ENCODE data around the gene SAP30.
A peak's percentile ranks its signal among the peaks of the same experiment; 100 is the strongest.

SAP30 gene

DNA sequence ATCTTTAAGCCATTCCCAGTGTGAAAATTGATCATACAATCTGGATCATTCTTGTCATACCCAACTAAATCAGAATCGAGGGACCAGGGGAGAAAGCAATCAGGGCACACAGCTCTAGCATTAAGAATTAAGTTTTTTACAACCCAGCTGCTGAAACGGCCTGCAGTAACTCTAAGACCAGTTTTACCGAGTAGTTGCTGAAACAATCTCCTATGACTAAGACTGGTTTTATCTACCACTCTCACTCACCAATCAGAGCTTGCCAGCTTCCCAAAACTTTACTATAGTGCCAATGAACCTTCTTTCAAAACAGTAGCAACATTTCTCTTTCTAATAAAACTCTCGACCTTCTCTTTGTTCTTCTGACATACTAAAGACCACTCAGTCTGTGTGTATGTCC, 2.8 kb upstream of the SAP30 start:
- no peak for DNase-seq

DNA sequence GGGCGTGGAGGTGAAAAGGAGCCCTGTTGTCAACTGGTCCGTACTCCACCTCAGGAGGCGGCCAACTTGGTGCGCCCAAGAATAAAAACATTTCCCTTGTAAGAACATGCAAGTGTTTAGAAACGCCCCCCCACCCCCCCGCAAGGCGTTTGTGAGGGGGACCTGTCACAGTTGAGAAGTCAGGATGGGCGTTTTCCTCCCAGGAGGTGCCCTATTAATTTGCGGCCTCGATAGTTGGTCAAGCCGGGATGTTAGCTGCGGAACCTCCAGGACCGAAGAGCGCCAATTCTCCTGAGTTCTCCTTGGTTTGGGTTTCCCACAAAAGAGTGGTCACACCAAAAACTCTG, 651 bp upstream of the SAP30 start:
- peak in 7 of 14 donors; percentile 63 to 86 (median 80) for DNase-seq

DNA sequence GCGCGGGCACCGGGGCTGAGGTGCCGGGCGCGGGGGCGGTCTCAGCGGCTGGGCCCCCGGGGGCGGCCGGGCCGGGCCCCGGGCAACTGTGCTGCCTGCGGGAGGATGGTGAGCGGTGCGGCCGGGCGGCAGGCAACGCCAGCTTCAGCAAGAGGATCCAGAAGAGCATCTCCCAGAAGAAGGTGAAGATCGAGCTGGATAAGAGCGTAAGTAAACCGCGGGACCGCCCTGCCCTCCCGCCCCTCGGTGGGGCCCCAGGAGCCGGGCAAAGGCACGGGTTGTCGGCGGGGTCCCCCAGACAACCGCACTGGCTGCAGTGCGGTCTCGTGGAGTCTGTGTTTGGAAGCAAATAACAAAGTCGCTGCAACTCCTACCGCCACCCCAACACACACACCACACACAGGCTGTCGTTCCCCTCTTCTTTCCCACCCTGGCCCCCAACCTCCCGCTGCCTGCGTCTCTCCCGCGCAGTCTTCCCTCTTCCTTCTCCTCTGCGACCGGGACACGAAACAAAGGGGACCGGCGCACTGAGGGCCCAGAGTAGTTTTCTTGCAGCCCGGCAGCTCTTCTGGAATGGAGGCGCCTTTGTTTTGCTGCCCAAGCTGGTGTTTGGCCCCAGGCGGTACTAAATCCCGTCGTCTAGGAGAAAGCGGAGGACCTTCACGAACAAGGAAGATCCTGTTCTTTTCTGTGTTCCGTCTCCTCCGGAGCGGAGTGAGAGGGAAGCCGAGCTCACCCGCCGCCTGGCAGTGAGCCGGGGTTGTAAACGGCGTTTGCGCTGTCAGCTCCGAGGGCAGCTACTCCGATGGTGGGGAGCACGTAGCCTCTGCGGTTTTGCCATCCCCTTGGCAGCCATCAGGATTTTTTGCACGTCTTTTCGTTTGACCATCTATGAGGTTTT, 788 bp downstream of the SAP30 start:
- DNase-seq: peak in 13 of 14 donors; percentile 40 to 86 (median 78)

DNA sequence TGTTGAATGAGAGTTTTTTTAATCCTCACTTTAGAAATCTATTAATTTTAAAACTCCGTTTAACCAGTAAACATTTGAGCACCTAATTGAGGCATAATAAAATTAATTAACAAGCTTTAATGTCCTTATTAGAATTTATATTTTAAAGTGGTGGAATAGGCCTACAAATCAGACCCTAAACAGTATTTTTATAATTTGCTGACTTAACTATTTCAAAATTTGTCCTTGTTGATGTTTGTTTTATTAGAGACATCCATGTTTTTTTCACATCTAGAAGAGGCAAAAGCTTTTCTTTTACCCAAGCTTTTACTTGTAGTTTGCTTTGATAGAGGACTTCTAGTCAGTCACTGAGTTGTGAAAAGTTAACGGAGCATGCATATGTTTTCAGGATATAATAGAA, 3.8 kb downstream of the SAP30 start:
- no peak for DNase-seq

DNA sequence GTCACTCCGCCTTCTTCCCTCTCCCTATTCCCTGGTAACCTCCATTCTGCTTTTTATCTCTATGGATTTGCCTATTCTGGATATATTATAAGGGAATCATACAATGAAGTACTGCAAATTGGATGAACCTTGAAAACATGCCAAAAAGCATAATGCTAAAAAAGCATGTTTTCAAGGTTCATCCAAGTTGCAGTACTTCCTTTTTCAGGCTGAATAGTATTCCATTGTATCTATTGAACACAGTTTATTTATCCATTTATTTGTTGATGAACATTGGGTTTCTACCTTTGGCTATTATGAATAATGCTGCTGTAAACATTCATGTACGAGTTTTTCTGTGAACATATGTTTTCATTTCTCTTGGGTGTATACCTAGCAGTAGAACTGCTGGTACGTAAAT, 9.2 kb downstream of the SAP30 start:
- no peak for DNase-seq

DNA sequence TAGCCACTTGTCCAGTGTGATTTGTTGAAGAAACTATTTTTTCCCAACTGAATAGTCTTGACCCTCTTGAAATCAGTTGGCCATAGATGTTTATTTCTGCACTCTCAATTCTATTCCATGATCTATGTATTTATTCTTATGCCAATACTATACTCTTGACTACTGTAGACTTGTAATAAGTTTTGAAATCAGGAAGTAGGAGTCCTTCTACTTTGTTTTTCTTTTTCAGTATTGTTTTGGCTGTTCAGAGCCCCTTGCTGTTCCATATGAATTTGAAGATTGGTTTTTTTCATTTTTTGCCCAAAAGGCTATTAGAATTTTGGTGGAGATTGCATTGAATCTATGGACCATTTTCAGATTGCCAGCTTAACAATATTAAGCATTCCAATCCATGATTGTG, 10.2 kb downstream of the SAP30 start:
- DNase-seq: no peak

DNA sequence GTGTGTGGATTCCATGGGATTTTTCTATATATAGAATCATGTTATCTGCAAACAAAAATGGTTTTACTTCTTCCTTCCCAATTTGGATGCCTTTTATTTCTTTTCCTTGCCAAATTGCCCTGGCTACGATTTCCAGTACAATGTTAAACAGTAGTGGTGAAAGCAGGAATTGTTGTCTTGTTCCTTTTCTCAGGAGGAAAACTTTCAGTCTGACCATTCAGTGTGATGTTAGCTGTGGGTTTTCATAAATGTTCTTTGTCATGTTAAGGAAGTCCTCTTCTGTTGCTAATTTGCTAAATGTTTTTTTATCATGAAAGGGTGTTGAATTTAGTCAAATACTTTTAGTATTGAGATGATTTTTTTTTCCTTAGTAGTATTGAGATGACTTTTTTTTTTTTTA, 10.9 kb downstream of the SAP30 start:
- no peak for DNase-seq

DNA sequence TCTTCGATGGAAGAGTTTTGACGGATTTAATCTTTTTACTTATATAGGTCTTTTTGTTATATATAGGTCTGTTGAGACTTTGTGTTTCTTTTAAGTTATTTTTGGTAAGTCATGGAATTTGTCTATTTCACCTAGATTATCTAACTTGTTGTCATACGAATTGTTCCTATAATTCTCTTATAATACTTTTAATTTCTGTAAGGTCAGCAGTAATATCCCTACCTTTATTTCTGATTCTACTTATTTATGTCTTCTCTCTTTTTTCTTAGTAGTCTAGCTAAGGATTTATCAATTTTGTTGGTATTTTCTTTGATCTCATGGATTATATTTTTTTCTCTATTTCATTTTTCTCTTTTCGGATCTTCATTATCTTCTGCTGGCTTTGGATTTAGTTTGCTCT, 11.6 kb downstream of the SAP30 start:
- DNase-seq: no peak

DNA sequence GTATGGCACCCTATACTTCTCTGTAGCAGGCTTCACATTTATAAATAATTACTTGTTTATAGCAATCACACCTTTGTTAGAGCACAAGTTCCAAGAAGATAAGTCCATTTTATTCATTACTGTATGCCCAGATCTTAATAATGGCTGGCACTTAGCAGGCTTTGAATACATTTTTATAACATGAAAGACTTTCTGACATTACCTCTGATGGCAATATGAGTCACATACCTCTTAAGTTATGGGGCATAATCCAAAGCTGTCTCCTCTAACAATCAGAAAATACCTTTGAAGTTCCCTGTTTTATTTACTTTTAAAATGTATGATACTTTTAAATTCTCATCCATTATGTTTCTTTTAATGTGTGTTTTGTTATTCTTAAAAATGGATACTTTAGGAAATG, 16.0 kb downstream of the SAP30 start:
- DNase-seq: no peak

DNA sequence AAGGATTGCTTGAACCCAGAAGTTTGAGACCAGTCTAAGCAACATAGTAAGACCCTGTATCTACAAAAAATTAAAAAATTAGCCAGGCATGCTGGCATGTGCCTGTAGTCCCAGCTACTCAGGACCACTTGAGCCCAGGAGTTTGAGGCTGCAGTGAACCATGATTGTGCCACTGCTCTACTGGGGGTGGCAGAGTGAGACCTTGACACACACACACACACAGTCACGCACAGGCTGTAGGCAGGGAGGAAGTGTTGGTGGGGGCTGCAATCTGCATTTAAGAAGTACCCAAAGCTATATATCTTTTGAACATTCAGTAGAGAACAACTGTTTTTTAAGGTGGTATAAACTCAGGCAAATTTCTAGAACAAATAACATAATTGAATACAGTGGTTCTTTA, 20.9 kb downstream of the SAP30 start:
- DNase-seq: no peak

DNA sequence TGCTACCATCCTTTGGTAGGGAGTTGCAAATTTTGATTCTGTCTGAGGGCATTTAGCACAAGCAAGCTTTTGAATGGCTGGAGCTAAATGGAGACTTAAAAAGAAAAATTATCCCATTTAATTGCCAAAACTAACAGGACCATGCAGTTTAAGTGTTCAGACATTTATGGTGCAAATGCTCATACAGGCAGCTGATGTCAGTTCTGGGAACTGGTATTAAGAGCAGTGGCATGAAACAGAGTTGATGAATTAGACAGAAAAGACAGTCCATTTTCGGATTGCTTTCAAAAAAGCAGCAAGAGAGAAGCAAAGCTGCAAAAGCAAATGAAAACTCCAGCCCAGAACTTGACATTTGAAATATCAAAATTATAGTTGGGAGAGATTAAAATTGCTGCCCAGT, 26.9 kb downstream of the SAP30 start:
- no peak for DNase-seq

DNA sequence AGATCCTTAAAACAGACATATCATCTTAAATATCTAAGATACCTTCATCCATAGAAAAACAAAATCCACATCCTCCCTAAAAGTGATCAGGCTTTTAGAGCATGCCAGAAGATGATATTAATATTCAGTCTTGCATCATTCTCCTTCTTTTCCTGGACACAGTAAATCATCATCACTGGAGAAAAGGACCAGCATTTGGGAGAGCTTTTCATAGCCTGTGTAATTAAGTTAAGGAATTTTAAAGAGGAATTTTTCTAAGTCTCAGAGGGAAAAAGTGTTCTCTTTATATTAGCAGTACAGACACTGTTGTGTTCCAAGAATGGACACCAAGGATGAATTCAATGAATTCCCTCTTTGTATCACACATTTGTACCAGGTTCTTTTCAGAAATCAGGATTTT, 27.5 kb downstream of the SAP30 start:
- no peak for DNase-seq

DNA sequence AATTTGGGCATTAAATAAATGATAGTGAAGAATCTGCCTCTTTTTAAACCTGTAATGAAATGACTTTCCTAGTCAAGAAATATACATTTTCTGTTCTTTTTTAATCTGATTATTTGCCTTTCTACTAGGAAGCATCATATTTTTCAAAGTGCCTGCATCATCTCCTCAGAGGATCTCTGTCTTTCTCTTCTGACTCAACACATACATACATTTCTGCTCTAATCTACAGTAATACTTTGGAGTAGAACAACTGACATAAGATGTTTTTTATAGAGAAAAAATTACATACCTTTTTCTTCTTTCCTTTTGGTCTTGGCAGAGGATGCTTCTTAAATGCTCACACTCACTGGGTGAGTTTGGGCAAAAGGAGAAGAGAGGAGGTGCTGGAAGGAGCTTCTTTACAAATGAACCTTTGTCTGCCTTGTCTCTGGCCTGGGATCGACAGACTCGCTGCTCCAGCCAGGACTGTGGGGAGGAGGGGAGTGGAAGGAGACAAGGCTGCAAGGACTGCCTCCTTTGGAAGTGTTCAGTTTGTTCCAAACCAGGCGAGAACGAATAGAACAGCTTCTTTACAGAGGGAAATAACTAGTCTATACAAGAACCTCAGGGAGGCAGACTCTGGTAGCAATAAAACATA, 28.1 kb downstream of the SAP30 start, which contains the start of gene SCRG1:
Gene SCRG1, minus strand, starts transcription at position 338 of the 637 bp plus-strand sequence. CDS start 7,702 bp downstream, outside the sequence.
- DNase-seq: peak in 9 of 14 donors; percentile 18 to 67 (median 52)

DNA sequence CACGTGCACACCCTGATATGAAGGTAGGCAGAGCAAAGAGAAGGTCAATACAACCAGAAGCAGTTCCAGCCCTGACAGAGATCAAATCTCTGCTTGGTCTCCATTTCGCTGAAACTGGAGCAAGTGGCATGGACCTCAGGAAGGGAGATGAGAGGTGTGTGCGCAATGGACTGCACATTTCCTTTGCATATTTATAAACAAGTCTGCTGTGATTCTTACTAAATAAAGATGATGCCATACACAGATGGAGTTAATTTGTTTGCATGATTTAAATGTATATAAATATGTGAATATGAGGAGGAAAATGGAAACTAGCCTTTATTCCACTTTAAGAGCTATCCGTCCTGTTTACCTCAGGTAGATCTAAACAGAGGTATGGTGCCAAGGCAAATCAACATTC, 30.3 kb downstream of the SAP30 start:
- no peak for DNase-seq

DNA sequence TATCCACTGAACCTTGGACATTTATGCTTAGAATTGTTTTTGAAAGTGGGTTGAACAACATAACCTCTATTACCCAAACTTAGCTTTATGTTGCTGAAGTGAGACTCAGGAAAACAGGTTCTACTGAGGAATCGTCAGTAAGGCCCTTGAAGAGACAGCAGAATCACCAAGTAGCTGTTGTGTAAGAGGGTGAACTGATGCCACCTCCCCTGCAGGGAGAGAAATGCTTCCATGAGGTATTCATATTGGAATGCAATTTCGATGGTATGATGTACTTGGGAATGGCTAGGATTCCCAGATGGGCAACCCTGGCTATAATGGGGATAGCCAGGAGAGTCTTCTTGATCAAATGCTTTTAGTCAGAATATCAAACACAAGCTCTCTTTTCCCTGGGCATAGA, 32.3 kb downstream of the SAP30 start:
- no peak for DNase-seq

DNA sequence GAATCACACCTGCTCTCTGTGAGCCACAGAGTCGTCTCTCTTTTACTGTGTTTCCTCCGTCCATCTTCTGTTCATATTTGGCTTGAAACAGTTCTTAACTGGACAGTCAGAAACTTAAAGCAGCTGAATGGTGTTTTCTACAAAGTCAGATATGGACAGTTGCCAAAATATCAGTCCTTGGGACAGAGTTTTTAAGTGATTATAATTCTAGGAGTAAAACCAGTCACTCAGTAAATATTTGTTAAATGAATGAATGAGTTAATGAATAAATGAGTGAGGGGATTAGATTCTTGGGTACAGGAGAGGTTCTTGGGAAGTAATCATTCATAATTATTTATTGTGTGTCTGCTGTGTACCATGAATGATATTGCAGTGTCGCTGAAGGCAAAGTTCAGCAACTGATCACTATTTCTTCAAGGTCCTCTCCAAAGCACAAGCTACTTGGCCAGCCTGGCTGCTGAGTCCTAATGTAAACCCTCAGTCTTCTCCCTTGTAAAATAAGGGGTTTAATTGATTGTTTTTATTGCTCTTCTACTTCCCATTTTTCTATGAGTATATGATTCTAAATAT, 33.6 kb downstream of the SAP30 start:
- no peak for DNase-seq

DNA sequence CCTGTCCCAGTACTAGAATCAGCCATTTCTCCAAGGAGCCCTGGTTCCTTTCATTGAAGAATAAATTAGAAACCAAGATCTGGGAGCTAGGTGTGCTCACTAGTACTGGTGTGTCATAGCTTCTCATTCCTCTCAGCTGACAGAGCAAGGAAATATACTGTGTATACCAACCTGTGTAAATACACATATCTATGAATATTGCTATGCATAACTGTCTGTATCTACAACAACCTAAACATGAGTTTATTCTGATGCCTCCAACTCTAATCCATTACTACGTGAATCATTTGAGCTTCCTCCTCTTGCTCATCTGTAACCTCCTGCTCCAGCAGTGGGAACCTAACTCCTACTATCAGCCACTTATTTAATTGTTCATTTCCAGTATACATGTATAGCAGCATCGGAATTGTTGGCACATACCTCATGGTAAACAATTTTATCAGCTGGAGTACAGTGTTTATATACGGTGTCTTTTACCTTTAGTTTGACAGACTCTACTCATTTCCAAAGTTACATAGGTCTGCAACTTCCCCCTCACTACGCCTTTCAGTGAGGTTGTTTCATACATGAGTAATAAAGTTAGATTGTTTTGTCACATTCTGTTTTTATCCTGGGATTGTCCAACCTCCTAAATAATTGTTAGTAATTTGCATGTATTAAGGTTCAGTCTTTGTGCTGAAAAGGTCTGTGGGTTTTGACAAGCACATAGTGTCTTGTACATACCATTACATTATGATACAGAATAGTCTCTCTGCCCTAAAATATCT, 35.3 kb downstream of the SAP30 start:
- DNase-seq: no peak

DNA sequence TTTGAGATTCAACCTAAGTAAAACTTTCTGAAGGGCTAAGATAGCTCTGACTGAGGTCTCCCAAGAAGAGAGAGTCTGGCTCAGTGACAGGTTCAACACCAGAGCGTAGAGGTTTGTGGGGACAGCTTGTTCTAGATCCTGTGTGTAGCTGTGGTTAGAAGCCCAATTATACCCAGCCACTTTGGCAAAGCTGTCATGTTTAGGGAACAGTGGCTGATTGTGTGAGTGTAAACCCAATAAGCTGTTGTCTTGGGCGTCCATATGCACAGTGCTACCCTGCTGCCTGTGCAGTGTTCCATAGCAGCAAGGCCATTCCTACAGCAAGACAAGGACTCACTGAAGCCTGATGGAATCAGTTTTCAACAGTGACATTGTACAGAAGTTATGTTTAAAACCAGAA, 39.3 kb downstream of the SAP30 start:
- DNase-seq: peak in 10 of 14 donors; percentile 17 to 60 (median 40)

DNA sequence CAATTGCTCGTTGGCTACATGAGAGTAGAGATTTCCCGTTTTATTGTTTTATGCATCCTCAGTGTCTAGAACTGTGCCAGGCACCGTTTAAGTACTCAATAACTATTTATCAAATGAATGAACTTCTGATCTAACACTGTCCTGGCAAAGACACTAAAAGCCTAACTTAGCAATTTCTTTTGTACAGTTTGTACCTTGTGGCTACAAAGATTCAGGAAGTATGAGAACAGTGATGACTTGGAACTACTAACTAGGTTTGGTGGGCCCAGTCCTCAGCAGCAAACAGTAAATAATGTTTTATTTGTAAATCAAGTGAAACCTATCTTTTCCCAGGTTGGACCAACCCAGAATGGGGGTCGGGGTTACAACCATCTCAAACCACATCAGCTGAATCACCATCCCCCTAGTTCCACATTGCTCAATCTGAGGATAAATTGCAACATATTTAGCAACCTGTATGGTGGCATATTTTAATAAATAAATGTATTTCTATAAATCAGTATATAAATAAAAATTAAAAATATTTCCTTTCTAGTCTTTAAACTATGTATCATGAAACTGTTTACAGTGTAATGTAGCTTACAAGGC, 40.4 kb downstream of the SAP30 start:
- DNase-seq: no peak

DNA sequence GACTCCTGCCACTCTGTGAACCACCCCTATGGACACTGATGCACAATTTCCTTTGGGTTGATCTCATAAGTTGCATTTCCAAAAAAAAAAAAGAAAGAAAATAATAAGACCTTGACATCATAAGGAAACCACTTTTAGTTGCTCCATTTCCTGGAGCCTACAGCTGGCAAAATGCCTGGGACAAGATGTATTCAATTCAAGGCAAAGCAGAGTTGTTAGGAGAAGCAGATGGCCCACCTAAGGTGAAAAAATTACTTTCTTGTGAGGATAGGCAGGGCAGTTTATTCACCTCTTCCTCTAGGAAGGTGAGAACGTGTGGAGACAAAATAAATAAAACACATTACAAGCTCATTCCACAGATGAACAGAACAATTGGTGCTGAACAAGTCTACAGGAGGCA, 42.3 kb downstream of the SAP30 start:
- DNase-seq: peak in 1 of 14 donors; percentile 21

DNA sequence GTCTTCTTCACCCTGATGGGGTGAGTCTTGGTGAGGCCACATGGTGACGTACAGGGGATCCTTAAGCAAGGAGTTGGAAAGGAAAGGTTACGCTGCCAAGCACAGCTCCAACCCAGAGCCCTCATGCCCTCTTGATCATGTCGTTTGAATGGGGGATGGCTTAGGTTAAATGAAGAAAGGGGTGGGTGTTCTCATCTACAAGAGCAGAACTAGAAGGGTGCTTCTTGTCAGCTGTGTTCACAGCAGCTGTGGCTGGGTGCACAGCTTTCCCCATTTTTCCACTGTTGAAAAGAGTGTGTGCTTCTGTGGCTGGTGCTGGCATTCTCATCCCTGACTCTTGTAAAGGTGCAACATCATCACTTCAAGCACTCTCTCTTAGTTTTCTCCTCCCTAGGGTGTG, 43.7 kb downstream of the SAP30 start:
- no peak for DNase-seq

DNA sequence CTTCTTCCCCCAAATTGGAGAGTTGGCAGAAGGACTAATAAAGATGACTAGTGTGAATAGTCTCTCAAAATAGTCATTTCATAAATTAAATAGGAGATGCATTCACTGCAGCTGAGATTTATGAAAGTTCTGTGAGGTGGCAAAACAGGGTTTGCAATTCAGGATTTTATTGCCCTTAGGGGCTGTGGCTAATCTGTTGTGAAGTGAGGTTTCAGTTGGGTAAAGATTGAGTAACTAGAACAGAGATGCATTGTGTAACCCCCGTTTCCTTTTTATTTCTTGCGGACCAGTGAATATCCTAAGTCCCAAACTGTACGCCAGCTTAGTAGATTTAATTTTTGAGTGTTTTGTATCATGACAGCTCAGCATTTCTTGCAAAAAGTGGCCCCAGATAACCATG, 44.3 kb downstream of the SAP30 start:
- no peak for DNase-seq
